ENCODE data around the gene RXRA. TPM values are rescaled to one million over a fixed set of nuclear protein-coding genes. Genes with fewer than 3 reads are reported as not detected.

RXRA gene
- total and polyA plus RNA-seq, 4 donors = 41.5 to 116 (median 74.1) TPM

GRCh38 chr9:134338394-134339182, 12.3 kb downstream of the RXRA start:
- Histone ChIP-seq H3K9me3 (ENCODE audit: control insufficient read depth in 4 of 4, low read length in 3 of 4) (no peaks in the 10 kb centered on the region), H3K4me3 (ENCODE audit: low read depth in 1 of 3, low read length in 3 of 3) (no peak overlapping the region), H3K4me1 (ENCODE audit: control insufficient read depth in 4 of 4, insufficient read depth in 4 of 4, low read length in 3 of 4) (peaks cover 61 to 100% (median 96%) of the 10 kb centered on the region in 4 donors), H3K27ac (ENCODE audit: low read depth in 1 of 2, low read length in 2 of 2) (peak overlapping the region; percentile 72 to 99), H3K9ac (ENCODE audit: low read depth in 1 of 2, low read length in 2 of 2) (peak overlapping the region in 1 of 2 donors; percentile 27), H3K36me3 (ENCODE audit: control insufficient read depth in 4 of 4, insufficient read depth in 3 of 4, low read depth in 1 of 4, low read length in 3 of 4) (no peaks in the 10 kb centered on the region), H3K27me3 (ENCODE audit: control insufficient read depth in 4 of 4, insufficient read depth in 4 of 4, low read length in 3 of 4) (no peaks in the 10 kb centered on the region)
- DNase-seq (ENCODE audit: low spot score) = peak; percentile 81
- 17% methylated on average over 27 of the region's 27 CpGs for WGBS
- TF ChIP-seq TAF1 (conservative IDR thresholded peaks at IDR 0.05) (no peak), HNF4G (IDR thresholded peaks at IDR 0.05) (no peak), NR2F2 (IDR thresholded peaks at IDR 0.05) (peak; percentile 22), EGR1 (IDR thresholded peaks at IDR 0.05; ENCODE audit: low read depth in 2 of 2) (no peak), RXRA (IDR thresholded peaks at IDR 0.05) (peak; percentile 66 to 80), ATF3 (IDR thresholded peaks at IDR 0.05) (no peak), REST (IDR thresholded peaks at IDR 0.05) (peak; percentile 92), FOXA2 (IDR thresholded peaks at IDR 0.05) (no peak), FOXA1 (IDR thresholded peaks at IDR 0.05) (no peak), SP1 (IDR thresholded peaks at IDR 0.05) (no peak), JUND (IDR thresholded peaks at IDR 0.05) (no peak)
- TF ChIP-seq, protein P1, sequence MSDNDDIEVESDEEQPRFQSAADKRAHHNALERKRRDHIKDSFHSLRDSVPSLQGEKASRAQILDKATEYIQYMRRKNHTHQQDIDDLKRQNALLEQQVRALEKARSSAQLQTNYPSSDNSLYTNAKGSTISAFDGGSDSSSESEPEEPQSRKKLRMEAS (IDR thresholded peaks at IDR 0.05) = peak; percentile 82
- TF ChIP-seq, protein P2, sequence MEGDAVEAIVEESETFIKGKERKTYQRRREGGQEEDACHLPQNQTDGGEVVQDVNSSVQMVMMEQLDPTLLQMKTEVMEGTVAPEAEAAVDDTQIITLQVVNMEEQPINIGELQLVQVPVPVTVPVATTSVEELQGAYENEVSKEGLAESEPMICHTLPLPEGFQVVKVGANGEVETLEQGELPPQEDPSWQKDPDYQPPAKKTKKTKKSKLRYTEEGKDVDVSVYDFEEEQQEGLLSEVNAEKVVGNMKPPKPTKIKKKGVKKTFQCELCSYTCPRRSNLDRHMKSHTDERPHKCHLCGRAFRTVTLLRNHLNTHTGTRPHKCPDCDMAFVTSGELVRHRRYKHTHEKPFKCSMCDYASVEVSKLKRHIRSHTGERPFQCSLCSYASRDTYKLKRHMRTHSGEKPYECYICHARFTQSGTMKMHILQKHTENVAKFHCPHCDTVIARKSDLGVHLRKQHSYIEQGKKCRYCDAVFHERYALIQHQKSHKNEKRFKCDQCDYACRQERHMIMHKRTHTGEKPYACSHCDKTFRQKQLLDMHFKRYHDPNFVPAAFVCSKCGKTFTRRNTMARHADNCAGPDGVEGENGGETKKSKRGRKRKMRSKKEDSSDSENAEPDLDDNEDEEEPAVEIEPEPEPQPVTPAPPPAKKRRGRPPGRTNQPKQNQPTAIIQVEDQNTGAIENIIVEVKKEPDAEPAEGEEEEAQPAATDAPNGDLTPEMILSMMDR (IDR thresholded peaks at IDR 0.05; ENCODE audit: low read depth, low read length, missing input control) = no peak

DNA sequence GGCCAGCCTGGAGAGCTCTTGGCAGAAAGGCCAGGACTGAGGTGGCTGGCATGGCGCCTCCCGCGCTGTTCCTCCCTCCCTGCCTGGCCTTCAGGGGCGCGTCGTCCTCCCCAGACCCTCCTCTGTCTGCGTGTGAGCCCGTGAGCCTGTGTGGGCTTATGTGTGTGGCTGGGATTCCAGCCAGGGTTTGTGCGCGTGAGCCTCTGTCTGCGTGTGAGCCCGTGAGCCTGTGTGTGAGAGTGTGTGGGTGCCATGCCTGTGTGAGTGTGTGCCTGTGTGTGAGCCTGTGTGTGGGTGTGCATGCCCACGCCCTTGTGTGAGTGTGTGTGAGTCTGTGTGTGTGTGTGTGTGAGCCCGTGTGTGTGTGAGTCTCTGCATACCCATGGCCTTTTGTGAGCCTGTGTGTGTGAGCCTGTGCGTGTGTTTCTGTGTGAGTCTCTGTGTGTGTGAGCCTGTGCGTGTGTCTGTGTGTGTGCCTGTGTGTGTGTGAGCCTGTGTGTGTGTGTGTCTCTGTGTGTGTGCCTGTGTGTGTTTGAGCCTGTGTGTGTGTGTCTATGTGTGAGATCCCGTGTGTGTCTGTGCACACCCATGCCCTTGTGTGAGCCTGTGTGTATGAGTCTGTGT, 13.0 kb downstream of the RXRA start:
- H3K4me3 ChIP-seq (ENCODE audit: low read depth in 1 of 3, low read length in 3 of 3) = no peak overlapping the region
- DNase-seq (ENCODE audit: low spot score) = no peak
- 28% methylated on average over 17 of the region's 17 CpGs for WGBS
- TF ChIP-seq EGR1 (IDR thresholded peaks at IDR 0.05; ENCODE audit: low read depth in 2 of 2) (no peak), JUND (IDR thresholded peaks at IDR 0.05) (no peak), NR2F2 (IDR thresholded peaks at IDR 0.05) (no peak), ATF3 (IDR thresholded peaks at IDR 0.05) (no peak), HNF4G (IDR thresholded peaks at IDR 0.05) (no peak), SP1 (IDR thresholded peaks at IDR 0.05) (no peak), TAF1 (conservative IDR thresholded peaks at IDR 0.05) (no peak), RXRA (IDR thresholded peaks at IDR 0.05) (no peak), HNF4A (conservative IDR thresholded peaks at IDR 0.05) (no peak)
- TF ChIP-seq, protein P1 (IDR thresholded peaks at IDR 0.05) = no peak
- H3K9me3 ChIP-seq (ENCODE audit: control insufficient read depth in 4 of 4, low read length in 3 of 4) = no peaks in the 10 kb centered on the region
- H3K9ac ChIP-seq (ENCODE audit: low read depth in 1 of 2, low read length in 2 of 2) = peak overlapping the region in 1 of 2 donors; percentile 27
- peaks cover 60 to 100% (median 96%) of the 10 kb centered on the region in 4 donors for H3K4me1 ChIP-seq (ENCODE audit: control insufficient read depth in 4 of 4, insufficient read depth in 4 of 4, low read length in 3 of 4)
- H3K27me3 ChIP-seq (ENCODE audit: control insufficient read depth in 4 of 4, insufficient read depth in 4 of 4, low read length in 3 of 4) = no peaks in the 10 kb centered on the region
- no peaks in the 10 kb centered on the region for H3K36me3 ChIP-seq (ENCODE audit: control insufficient read depth in 4 of 4, insufficient read depth in 3 of 4, low read depth in 1 of 4, low read length in 3 of 4)
- peak overlapping the region; percentile 72 to 99 for H3K27ac ChIP-seq (ENCODE audit: low read depth in 1 of 2, low read length in 2 of 2)
